Ovary (tissue), 9 donors: ENCODE data around the gene HLA-DPA1. TPM values are rescaled to one million over a fixed set of nuclear protein-coding genes. Genes with fewer than 3 reads are reported as not detected.

Source experiments
- DNase-seq, 5 donors: peaks; one replicate each; pipeline ENCODE4 v3.0.0-alpha.2; 2019 to 2020
- H3K27ac ChIP-seq, 2 donors: fragments of 200-600 bp; one replicate each; pipeline versions ENCODE4 v1.5.1 to v1.8.0; 2019 to 2022
- H3K27me3 ChIP-seq: fragments of 200-600 bp; one replicate; pipeline ENCODE4 v1.8.0; 2022
- H3K36me3 ChIP-seq: fragments of 200-600 bp; sonication (generic); one replicate; pipeline ENCODE4 v1.5.1; 2019
- H3K4me1 ChIP-seq: one replicate; pipeline ENCODE4 v1.8.1; 2013; ENCODE audit warnings: mild to moderate bottlenecking, moderate library complexity; ENCODE audit not compliant: insufficient read depth
- H3K4me3 ChIP-seq: fragments of 200-600 bp; sonication (generic); one replicate; pipeline ENCODE4 v1.5.1; 2017
- H3K9me3 ChIP-seq, 2 donors: fragments of 200-600 bp in 1 of 2; sonication (generic) in 1 of 2; one replicate each; pipeline versions ENCODE4 v1.5.1 to v1.8.1; 2013 to 2019; ENCODE audit warnings: mild to moderate bottlenecking in 1 of 2, moderate library complexity in 1 of 2
- EP300 ChIP-seq: sonication (generic); formaldehyde crosslinking; IDR thresholded peaks from one replicate; pipeline ENCODE4 v1.6.1; 2017; ENCODE audit warnings: antibody characterized with exemption
- POLR2A ChIP-seq: fragments of 450-650 bp; IDR thresholded peaks from one replicate; pipeline ENCODE4 v1.6.1; 2017; ENCODE audit warnings: antibody characterized with exemption, mild to moderate bottlenecking, moderate library complexity
- WGBS, 3 donors: extraction: QIAGEN DNeasy Blood & Tissue Kit in 1 of 3; methylation state at CpG; one replicate each; pipeline versions ENCODE4 v1.1.5 to v1.1.7; 2013 to 2017; 5-methylcytosine and 5-hydroxymethylcytosine counted together
- intact Hi-C, 4 donors: fragments of 100-400 bp; cut with DNase I; formaldehyde crosslinking; loops; one replicate each; pipeline versions ENCODE4 v1.11.0 to v1.15.1; 2022 to 2023
- polyA plus RNA-seq, 2 donors: library from polyadenylated mRNA; stranded (reverse); fragments of 200-250 nt in 1 of 2; fragments of 350-450 nt in 1 of 2; fragmentation: Illumina TruSeq in 1 of 2; extraction: RNeasy Lipid Tissue Mini Kit (QIAGEN cat#74804) in 1 of 2; gene quantifications; one replicate each; pipeline ENCODE4 v1.2.3, GENCODE V29; 2013 to 2014
- total RNA-seq, 7 donors: library from RNA; depleted of rRNA in 2 of 7; stranded (reverse); fragments of >200 nt in 2 of 7; fragmentation: NEBNext Ultra II Directional in 3 of 7; extraction: Animal tissue kit (Norgen Biotek cat#: 25700) in 3 of 7; gene quantifications; one replicate each; pipeline versions ENCODE4 v1.1.0 to v1.2.4, GENCODE V29; 2016 to 2023
- TF ChIP-seq, protein P1 (sequence below), 3 donors: fragments of 450-650 bp in 2 of 3; fragments of 200-600 bp in 1 of 3; IDR thresholded peaks; one replicate each; pipeline versions ENCODE4 v1.5.1 to v1.8.0; 2016 to 2022; ENCODE audit warnings: antibody characterized with exemption in 3 of 3, mild to moderate bottlenecking in 1 of 3
- donor health status: DM: no; HTN: no; CAD: no; lungs with moderate emphysema.
- donor health status: DM: no; HTN: no; CAD: no.
- donor health status: Bipolar disorder and iron deficiency.
- donor health status: DM: yes; HTN: yes; CAD: no.
- donor health status: DM: no; HTN: no; CAD: no.
- donor health status: DM: yes; HTN: yes; CAD: no.

HLA-DPA1 gene
- total and polyA plus RNA-seq, 9 donors = 11.8 to 304 (median 46.8) TPM

DNA sequence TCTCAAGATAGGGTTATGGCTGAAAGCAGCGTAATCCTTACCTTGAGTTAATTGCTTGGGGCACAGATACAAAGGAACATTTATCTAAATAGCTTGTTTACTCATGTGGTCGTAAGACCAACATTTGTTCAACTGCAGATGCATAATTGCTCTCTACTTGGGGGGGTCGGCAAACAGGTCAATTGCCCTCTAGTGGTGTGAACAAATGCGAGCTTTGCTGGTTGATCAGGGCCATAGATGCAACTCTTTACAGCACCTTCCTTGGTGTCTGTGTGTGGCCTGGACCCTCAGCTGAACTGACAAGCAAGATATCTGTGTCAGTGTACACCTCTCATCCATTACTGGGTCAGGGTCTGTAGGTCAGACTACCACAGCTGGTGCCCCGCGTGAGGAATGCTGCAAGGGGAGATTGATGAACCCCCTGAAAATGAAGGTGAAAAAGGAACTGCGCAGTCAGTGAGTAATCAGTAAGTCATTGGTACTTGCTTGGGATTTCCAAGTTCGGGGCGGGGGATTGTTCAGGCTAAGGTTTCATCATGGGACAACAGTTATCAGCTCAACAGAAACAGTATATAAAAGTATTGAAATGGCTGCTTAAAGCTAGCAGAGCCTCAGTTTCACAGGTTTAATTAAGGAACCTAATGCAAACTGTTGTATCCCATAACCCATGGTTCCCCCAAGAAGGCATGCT is 24.0 kb downstream of the HLA-DPA1 start:
- 43 to 52% (median 50%) methylated on average over 9 of the region's 9 CpGs for WGBS, 3 donors
- TF ChIP-seq POLR2A = no peak
- TF ChIP-seq, protein P1, sequence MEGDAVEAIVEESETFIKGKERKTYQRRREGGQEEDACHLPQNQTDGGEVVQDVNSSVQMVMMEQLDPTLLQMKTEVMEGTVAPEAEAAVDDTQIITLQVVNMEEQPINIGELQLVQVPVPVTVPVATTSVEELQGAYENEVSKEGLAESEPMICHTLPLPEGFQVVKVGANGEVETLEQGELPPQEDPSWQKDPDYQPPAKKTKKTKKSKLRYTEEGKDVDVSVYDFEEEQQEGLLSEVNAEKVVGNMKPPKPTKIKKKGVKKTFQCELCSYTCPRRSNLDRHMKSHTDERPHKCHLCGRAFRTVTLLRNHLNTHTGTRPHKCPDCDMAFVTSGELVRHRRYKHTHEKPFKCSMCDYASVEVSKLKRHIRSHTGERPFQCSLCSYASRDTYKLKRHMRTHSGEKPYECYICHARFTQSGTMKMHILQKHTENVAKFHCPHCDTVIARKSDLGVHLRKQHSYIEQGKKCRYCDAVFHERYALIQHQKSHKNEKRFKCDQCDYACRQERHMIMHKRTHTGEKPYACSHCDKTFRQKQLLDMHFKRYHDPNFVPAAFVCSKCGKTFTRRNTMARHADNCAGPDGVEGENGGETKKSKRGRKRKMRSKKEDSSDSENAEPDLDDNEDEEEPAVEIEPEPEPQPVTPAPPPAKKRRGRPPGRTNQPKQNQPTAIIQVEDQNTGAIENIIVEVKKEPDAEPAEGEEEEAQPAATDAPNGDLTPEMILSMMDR (IDR thresholded peaks at IDR 0.05) = no peak
- no peaks in the 10 kb centered on the region for H3K27me3 ChIP-seq

DNA sequence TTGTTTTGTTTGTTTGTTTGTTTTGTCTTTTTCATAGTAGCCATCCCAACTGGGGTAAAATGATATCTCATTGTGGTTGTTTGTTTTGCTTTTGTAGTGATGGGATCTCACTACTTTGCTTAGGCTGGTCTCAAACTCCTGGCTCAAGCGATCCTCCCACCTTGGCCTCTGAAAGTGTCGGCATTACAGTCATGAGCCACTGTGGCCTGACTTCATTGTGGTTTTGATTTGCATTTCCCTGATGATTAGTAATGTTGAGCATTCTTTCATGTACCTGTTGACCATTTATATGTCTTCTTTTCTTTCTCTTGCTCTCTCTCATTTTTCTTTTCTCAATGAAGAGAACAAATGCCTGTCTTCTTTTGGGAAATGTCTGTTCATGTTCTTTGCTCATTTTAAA is 33.3 kb downstream of the HLA-DPA1 start:
- no peaks in the 10 kb centered on the region for H3K27me3 ChIP-seq
- H3K27ac ChIP-seq = no peak overlapping the region
- no peaks in the 10 kb centered on the region for H3K36me3 ChIP-seq
- no peak overlapping the region for H3K4me3 ChIP-seq
- H3K9me3 ChIP-seq = no peaks in the 10 kb centered on the region
- no peak for DNase-seq
- no peaks in the 10 kb centered on the region for H3K4me1 ChIP-seq
- intact Hi-C loops = no loop called here
- TF ChIP-seq, protein P1 (IDR thresholded peaks at IDR 0.05) = no peak
- no peak for TF ChIP-seq POLR2A
- no peak for TF ChIP-seq EP300
- WGBS, 3 donors = 90 to 95% (median 93%) methylated on average over 2 of the region's 2 CpGs

More for the DNA sequence above, 24.0 kb downstream of the HLA-DPA1 start:
- H3K4me1 ChIP-seq = no peaks in the 10 kb centered on the region
- H3K4me3 ChIP-seq = no peak overlapping the region
- no peaks in the 10 kb centered on the region for H3K9me3 ChIP-seq
- no peaks in the 10 kb centered on the region for H3K36me3 ChIP-seq
- H3K27ac ChIP-seq = no peak overlapping the region
- no peak for DNase-seq
- intact Hi-C loops = no loop called here

DNA sequence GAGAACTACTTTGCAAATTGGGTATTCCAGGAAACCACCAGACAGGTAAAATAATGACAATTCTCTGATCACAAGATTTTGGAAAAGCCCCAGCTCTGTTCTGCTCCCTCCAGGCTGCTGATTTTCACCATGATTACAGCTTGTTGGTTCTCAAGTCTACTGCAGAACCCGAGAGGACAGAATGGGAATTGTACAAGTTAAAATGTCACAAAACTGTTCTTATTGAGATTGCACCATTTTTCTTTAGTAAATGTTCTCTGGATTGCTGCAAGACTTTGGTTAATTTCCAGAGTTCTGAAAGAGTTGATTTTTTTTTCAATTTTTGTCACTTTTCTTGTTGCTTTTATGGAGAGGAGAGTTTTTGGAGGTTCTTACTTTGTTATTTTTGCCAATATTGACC is 36.9 kb downstream of the HLA-DPA1 start:
- no peak overlapping the region for H3K27ac ChIP-seq
- H3K27me3 ChIP-seq = no peaks in the 10 kb centered on the region
- intact Hi-C loops = no loop called here
- no peak for DNase-seq
- no peaks in the 10 kb centered on the region for H3K4me1 ChIP-seq
- H3K9me3 ChIP-seq = no peaks in the 10 kb centered on the region
- 57 to 74% (median 72%) methylated on average over 1 of the region's 1 CpG for WGBS, 3 donors
- no peak overlapping the region for H3K4me3 ChIP-seq
- TF ChIP-seq POLR2A = no peak
- TF ChIP-seq, protein P1 (IDR thresholded peaks at IDR 0.05) = no peak
- TF ChIP-seq EP300 = no peak
- H3K36me3 ChIP-seq = no peaks in the 10 kb centered on the region

DNA sequence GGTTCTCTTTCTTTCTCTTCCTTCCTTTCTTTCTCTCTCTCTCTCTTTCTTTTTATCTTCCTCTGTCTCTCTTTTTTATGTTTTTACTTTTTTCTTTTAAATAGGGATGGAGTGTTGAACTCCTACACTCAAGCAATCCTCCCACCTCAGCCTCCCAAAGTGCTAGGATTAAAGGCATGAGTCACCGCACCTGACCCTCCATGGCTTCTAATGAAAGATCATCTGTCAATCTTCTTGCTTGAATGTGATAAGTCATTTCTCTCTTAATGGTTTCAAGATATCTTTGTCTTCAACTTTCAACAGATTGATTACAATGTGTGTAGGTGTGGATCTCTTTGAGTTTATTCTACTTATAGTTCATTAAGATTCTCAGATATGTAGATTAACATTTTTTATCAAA is 38.9 kb downstream of the HLA-DPA1 start:
- Histone ChIP-seq H3K4me1 (no peaks in the 10 kb centered on the region), H3K27me3 (no peaks in the 10 kb centered on the region), H3K4me3 (no peak overlapping the region), H3K27ac (no peak overlapping the region), H3K9me3 (no peaks in the 10 kb centered on the region), H3K36me3 (no peaks in the 10 kb centered on the region)
- DNase-seq = no peak
- intact Hi-C loops = no loop called here
- 85 to 91% (median 90%) methylated on average over 1 of the region's 1 CpG for WGBS, 3 donors
- TF ChIP-seq EP300 = no peak
- no peak for TF ChIP-seq POLR2A
- TF ChIP-seq, protein P1 (IDR thresholded peaks at IDR 0.05) = no peak
